Transverse colon (tissue), 4 donors: ENCODE measurements around the gene PQBP1.
"Not testable (repeated sequence)": the region's sequence is repeated elsewhere in the genome, so short reads cannot be mapped to it uniquely, and the experiment has no call there.

Experiments
- EP300 ChIP-seq: sonication (generic); formaldehyde crosslinking; IDR thresholded peaks from one replicate; pipeline ENCODE4 v1.6.1; 2017; ENCODE audit warnings: antibody characterized with exemption, low read depth
- POLR2A ChIP-seq: fragments of 450-650 bp; IDR thresholded peaks from one replicate; pipeline ENCODE4 v1.6.1; 2016; ENCODE audit warnings: antibody characterized with exemption, mild to moderate bottlenecking, moderate library complexity
- POLR2AphosphoS5 ChIP-seq, 3 donors: sonication (generic); formaldehyde crosslinking; IDR thresholded peaks; one replicate each; pipeline ENCODE4 v1.6.1; 2016; ENCODE audit warnings: antibody characterized with exemption in 3 of 3
- TF ChIP-seq, protein P1 (sequence below), 5 experiments: fragments of 200-600 bp in 3 of 5; fragments of 450-650 bp in 2 of 5; sonication (generic) in 3 of 5; IDR thresholded peaks; 1 replicate in 2 of 5; 2 replicates in 3 of 5; pipeline ENCODE4 v1.5.1; 2016 to 2017; ENCODE audit warnings: antibody characterized with exemption in 5 of 5, inconsistent platforms in 3 of 5, mild to moderate bottlenecking in 2 of 5, moderate library complexity in 1 of 5

DNA sequence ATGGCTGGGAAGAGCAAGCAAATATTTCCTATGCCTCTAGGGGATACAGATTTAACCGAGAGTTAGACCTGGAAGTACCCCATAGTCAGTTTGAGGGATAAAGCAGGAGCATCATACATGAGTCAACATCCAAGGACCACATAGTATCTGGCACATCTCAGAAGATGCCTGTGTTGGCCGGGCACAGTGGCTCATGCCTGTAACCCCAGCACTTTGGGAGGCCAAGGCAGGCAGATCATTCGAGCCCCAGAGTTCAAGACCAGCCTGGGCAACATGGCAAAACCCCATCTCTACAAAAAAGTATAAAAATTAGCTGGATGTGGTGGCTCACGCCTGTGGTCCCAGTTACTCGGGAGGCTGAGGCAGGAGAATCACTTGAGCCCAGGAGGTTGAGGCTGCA lies 11.1 kb upstream of the PQBP1 start:
- TF ChIP-seq, protein P1, sequence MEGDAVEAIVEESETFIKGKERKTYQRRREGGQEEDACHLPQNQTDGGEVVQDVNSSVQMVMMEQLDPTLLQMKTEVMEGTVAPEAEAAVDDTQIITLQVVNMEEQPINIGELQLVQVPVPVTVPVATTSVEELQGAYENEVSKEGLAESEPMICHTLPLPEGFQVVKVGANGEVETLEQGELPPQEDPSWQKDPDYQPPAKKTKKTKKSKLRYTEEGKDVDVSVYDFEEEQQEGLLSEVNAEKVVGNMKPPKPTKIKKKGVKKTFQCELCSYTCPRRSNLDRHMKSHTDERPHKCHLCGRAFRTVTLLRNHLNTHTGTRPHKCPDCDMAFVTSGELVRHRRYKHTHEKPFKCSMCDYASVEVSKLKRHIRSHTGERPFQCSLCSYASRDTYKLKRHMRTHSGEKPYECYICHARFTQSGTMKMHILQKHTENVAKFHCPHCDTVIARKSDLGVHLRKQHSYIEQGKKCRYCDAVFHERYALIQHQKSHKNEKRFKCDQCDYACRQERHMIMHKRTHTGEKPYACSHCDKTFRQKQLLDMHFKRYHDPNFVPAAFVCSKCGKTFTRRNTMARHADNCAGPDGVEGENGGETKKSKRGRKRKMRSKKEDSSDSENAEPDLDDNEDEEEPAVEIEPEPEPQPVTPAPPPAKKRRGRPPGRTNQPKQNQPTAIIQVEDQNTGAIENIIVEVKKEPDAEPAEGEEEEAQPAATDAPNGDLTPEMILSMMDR (IDR thresholded peaks at IDR 0.05) = not testable (repeated sequence)
- not testable (repeated sequence) for TF ChIP-seq EP300; POLR2A; POLR2AphosphoS5 (IDR thresholded peaks at IDR 0.05)
